ENCODE results near the gene PDGFA. TPM values are rescaled to one million over a fixed set of nuclear protein-coding genes. Genes with fewer than 3 reads are reported as not detected.

PDGFA gene
- total RNA-seq, 4 donors from 2014 or later = 5.1 to 13.5 (median 8.5) TPM

DNA sequence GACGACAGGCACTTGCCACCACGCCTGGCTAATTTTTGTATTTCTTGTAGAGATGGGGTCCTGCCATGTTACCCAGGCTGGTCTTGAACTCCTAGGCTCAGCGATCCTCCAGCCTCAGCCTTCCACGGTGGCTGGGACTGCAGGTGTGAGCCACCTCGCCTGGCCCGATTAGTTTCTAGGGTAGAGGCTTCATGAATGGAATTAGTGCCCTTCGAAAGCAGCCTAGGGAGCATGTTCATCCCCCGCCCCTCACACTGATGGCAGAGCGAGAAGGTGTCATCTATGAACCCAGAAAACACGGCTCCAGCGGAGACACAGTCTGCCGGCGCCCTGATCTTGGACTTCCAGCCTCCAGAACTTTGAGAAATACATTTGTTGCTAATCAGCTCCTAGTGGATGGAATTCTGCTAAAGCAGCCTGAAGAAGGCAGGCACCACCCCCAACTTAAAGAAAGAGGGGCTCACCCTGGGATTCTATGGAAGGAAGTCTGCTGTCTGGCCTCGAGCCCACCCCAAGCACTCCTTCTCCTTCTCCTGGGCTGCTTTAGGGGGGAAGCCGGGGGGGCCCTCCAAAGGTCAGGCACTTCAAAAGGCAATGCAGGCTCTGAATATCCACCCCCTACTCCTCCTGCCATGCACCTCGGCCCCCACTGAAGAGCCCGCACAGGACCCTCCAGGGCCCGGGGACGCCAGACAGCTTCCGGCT, 10.1 kb downstream of the PDGFA start:
- H3K27ac ChIP-seq = no peak overlapping the region
- no peak overlapping the region for H3K4me3 ChIP-seq
- peaks cover 0 to 24% (median 0%) of the 10 kb centered on the region in 4 donors for H3K27me3 ChIP-seq
- TF ChIP-seq CTCF (IDR thresholded peaks at IDR 0.05) (no peak), POLR2A (IDR thresholded peaks at IDR 0.05) (no peak)
- H3K36me3 ChIP-seq = peaks cover 0 to 60% (median 0%) of the 10 kb centered on the region in 3 donors
- no peaks in the 10 kb centered on the region for H3K9me3 ChIP-seq
- intact Hi-C loops (cut with DNase I) = no loop called here
- H3K4me1 ChIP-seq = peaks cover 13 to 44% (median 26%) of the 10 kb centered on the region in 3 donors
- no peak for DNase-seq
- 92 to 93% methylated on average over 2 to 12 of the region's 20 CpGs for WGBS, 2 donors

- no peak for DNase-seq
- intact Hi-C loops (cut with DNase I) = no loop called here
- no peaks in the 10 kb centered on the region for H3K9me3 ChIP-seq
- no peak for TF ChIP-seq POLR2A (IDR thresholded peaks at IDR 0.05)
- no peak for TF ChIP-seq CTCF (IDR thresholded peaks at IDR 0.05)
- 90 to 96% methylated on average over 2 to 5 of the region's 12 CpGs for WGBS, 2 donors
- H3K27me3 ChIP-seq = peaks cover 0 to 14% (median 0%) of the 10 kb centered on the region in 4 donors
- H3K4me3 ChIP-seq = no peak overlapping the region
- H3K36me3 ChIP-seq = peaks cover 0 to 60% (median 0%) of the 10 kb centered on the region in 3 donors
- H3K4me1 ChIP-seq = peaks cover 10 to 44% (median 28%) of the 10 kb centered on the region in 3 donors
- no peak overlapping the region for H3K27ac ChIP-seq
Observed at GRCh38 chr7:508461-509170, 11.0 kb downstream of the PDGFA start.

GRCh38 chr7:507623-508300, 11.9 kb downstream of the PDGFA start:
- DNase-seq = no peak
- Histone ChIP-seq H3K27ac (peak overlapping the region in 1 of 4 donors; percentile 21), H3K4me1 (peaks cover 9 to 42% (median 21%) of the 10 kb centered on the region in 3 donors), H3K36me3 (peaks cover 0 to 60% (median 0%) of the 10 kb centered on the region in 3 donors), H3K4me3 (no peak overlapping the region), H3K27me3 (peaks cover 0 to 6% (median 0%) of the 10 kb centered on the region in 4 donors), H3K9me3 (no peaks in the 10 kb centered on the region)
- intact Hi-C loops (cut with DNase I) = no loop called here
- TF ChIP-seq POLR2A (IDR thresholded peaks at IDR 0.05) (no peak), CTCF (IDR thresholded peaks at IDR 0.05) (no peak)
- WGBS, 2 donors = 77 to 80% methylated on average over 15 of the region's 17 CpGs

DNA sequence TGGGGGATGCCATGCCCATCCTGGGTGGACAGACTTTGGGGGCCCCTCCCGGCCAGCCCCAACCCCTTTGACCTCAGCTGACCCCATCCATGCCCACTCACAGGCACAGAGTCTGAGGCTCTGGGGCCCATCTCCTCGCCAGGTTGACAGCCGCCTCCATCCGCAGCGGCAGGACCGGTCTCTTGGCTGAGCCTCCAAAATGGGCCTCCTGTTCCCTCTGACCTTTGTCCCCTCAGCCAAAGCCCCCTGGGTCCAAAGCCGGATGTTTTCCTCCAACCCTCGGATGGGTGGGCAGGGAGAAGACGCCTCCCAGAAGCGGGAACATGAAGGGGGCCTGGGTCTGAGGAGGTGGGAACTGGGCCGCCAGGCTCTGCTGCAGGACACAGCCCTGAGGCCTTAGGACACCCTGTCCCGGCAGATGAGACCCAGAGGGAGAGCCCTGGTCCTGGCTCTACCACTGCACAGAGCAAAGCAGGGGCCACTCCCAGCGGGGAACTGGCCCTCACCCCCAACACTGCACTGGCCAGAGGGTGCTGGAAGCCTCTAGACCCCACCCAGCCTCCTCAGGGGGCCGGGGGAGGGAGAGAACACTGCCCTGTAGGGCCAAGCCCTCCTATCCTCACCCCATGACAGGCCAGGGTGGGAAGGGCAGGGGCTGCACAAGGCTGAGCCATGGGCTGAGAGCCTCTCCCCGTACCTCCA, 12.6 kb downstream of the PDGFA start:
- H3K27me3 ChIP-seq = no peaks in the 10 kb centered on the region
- intact Hi-C loops (cut with DNase I) = no loop called here
- DNase-seq = no peak
- H3K27ac ChIP-seq = peak overlapping the region in 1 of 4 donors; percentile 9
- H3K36me3 ChIP-seq = peaks cover 0 to 62% (median 0%) of the 10 kb centered on the region in 3 donors
- peaks cover 2 to 35% (median 14%) of the 10 kb centered on the region in 3 donors for H3K4me1 ChIP-seq
- no peak overlapping the region for H3K4me3 ChIP-seq
- TF ChIP-seq POLR2A (IDR thresholded peaks at IDR 0.05) (no peak), CTCF (IDR thresholded peaks at IDR 0.05) (no peak)
- 84 to 100% methylated on average over 5 to 6 of the region's 15 CpGs for WGBS, 2 donors
- H3K9me3 ChIP-seq = no peaks in the 10 kb centered on the region

Measured in esophagus squamous epithelium (tissue), 5 donors.